Measurements from ENCODE around the gene IRS1.

DNA sequence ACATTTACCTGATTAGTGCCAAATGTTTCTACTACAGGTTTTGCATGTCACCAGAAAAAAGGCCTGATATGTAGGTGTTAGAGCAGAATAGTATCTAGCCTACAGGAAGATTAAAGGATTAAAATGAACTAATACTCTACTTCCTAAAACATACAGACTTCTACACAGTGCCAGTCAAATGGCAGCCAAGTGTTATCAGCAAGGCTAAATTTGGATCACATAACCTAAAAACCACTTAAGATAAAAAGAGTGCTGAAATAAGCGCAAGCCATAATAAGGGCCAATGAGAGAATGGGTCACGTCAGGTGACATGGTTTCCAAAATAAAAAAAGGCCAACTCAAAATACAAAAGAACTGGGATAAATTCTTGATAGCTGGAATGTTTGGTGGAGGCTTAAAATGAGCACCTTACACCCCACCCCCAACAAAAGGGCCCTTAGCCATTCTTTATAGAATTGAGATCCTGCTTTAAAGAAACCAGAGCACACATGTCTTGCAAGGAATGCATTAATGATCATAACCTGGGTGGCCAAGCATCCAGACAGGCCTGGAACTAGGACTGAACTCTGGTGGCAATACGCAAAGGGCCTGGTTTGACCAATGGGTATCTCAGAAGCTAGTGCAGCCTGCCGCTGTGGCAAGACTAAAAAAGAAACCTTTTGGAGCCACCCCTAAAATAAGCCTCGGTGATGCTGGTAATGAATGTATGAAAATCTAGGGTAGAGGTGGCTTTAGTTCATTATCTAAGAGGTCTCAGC, 32.4 kb downstream of the IRS1 start:
- TF ChIP-seq CTCF (conservative IDR thresholded peaks at IDR 0.05; ENCODE audit: low read depth, low read length) = no peak
- TF ChIP-seq EZH2 (IDR thresholded peaks at IDR 0.05; ENCODE audit: low read length, unreplicated experiment) = no peak

Measured in PC-3 (cell line).